ENCODE measurements around the gene SIGLEC14.

DNA sequence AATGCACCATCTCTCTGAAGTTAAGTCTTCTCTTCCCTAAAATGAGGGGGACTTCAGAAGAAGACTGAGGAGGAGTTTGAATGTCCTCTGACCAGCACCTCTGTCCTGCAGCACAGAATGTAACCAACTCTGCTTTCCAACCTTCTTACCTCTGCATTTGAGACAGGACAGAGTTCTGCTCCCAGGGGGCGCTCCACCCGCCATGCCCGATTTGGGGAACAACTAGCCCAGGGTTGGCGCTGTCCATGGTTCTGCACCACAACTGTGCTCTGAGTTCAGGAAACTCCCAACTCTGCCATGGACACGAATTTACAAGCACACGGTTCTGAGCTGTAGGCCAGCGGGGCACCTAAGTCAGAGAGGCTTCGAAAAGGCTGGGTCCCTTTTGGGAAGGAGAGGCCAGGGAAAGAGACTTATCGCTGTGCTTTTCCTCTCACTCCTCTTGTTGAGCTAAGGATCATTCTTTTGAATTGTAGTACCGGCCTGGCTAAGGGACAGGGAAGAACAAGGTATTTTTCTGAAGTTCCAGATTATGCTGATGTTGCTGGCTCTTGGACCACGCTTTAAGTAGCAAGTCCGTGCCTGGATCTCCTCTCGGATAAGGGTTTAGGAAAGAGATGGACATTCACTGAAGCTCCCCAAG lies 38.6 kb downstream of the SIGLEC14 start:
- TF ChIP-seq, protein P1, sequence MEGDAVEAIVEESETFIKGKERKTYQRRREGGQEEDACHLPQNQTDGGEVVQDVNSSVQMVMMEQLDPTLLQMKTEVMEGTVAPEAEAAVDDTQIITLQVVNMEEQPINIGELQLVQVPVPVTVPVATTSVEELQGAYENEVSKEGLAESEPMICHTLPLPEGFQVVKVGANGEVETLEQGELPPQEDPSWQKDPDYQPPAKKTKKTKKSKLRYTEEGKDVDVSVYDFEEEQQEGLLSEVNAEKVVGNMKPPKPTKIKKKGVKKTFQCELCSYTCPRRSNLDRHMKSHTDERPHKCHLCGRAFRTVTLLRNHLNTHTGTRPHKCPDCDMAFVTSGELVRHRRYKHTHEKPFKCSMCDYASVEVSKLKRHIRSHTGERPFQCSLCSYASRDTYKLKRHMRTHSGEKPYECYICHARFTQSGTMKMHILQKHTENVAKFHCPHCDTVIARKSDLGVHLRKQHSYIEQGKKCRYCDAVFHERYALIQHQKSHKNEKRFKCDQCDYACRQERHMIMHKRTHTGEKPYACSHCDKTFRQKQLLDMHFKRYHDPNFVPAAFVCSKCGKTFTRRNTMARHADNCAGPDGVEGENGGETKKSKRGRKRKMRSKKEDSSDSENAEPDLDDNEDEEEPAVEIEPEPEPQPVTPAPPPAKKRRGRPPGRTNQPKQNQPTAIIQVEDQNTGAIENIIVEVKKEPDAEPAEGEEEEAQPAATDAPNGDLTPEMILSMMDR (IDR thresholded peaks at IDR 0.05), result peak; percentile 24 to 58 (median 36)
- no peak for TF ChIP-seq POLR2A (IDR thresholded peaks at IDR 0.05)
